NK-92 (cell line): ENCODE measurements around the gene FSHR.

Experiments used
- DNase-seq: peaks from one replicate; lab custom pipeline; 2025; ENCODE audit not compliant: unreplicated experiment; lab: John Stamatoyannopoulos, UW

FSHR gene

GRCh38 chr2:48968011-48968410, 186.3 kb downstream of the FSHR start:
- DNase-seq: no peak

- no peak for DNase-seq
Observed at GRCh38 chr2:48965204-48965603, 189.1 kb downstream of the FSHR start.

GRCh38 chr2:48961009-48961408, 193.3 kb downstream of the FSHR start:
- no peak for DNase-seq

- no peak for DNase-seq
Observed at GRCh38 chr2:48954935-48955334, 199.4 kb downstream of the FSHR start.

GRCh38 chr2:48954311-48954710, 200.0 kb downstream of the FSHR start:
- no peak for DNase-seq

GRCh38 chr2:48952614-48953013, 201.7 kb downstream of the FSHR start:
- DNase-seq: no peak

GRCh38 chr2:48952143-48952542, 202.2 kb downstream of the FSHR start:
- no peak for DNase-seq

- no peak for DNase-seq
Observed at GRCh38 chr2:48948400-48949125, 205.8 kb downstream of the FSHR start.

- DNase-seq: no peak
Observed at GRCh38 chr2:48946449-48947048, 207.8 kb downstream of the FSHR start.

- no peak for DNase-seq
Observed at GRCh38 chr2:48944956-48945355, 209.4 kb downstream of the FSHR start.

- no peak for DNase-seq
Observed at GRCh38 chr2:48943436-48943835, 210.9 kb downstream of the FSHR start.

GRCh38 chr2:48941908-48942307, 212.4 kb downstream of the FSHR start:
- no peak for DNase-seq

GRCh38 chr2:48941456-48941855, 212.9 kb downstream of the FSHR start:
- no peak for DNase-seq

GRCh38 chr2:48940606-48941005, 213.7 kb downstream of the FSHR start:
- DNase-seq: no peak

GRCh38 chr2:48939232-48939631, 215.1 kb downstream of the FSHR start:
- no peak for DNase-seq

- no peak for DNase-seq
Observed at GRCh38 chr2:48938231-48938630, 216.1 kb downstream of the FSHR start.

- DNase-seq: no peak
Observed at GRCh38 chr2:48934807-48935206, 219.5 kb downstream of the FSHR start.

GRCh38 chr2:48933828-48934497, 220.4 kb downstream of the FSHR start:
- DNase-seq: no peak

GRCh38 chr2:48932667-48933066, 221.6 kb downstream of the FSHR start:
- no peak for DNase-seq

GRCh38 chr2:48929571-48930301, 224.6 kb downstream of the FSHR start:
- DNase-seq: no peak

GRCh38 chr2:48927355-48927754, 227.0 kb downstream of the FSHR start:
- no peak for DNase-seq

- no peak for DNase-seq
Observed at GRCh38 chr2:48915884-48916283, 238.4 kb downstream of the FSHR start.
